Vagina (tissue), 2 donors: ENCODE measurements around the gene ITGA11. TPM values are rescaled to one million over a fixed set of nuclear protein-coding genes. Genes with fewer than 3 reads are reported as not detected.
A peak's percentile ranks its signal among the peaks of the same experiment; 100 is the strongest.

Source experiments
- DNase-seq, 2 donors: peaks; one replicate each; pipeline ENCODE4 v3.0.0-alpha.2; 2017; ENCODE audit errors: extremely low spot score in 2 of 2
- H3K27ac ChIP-seq: fragments of 200-600 bp; sonication (generic); one replicate; pipeline ENCODE4 v1.5.1; 2019
- H3K27me3 ChIP-seq: fragments of 200-600 bp; sonication (generic); one replicate; pipeline ENCODE4 v1.5.1; 2019
- H3K36me3 ChIP-seq, 2 donors: fragments of 200-600 bp; sonication (generic); one replicate each; pipeline ENCODE4 v1.5.1; 2017 to 2019
- H3K4me1 ChIP-seq: fragments of 200-600 bp; sonication (generic); one replicate; pipeline ENCODE4 v1.5.1; 2019
- H3K4me3 ChIP-seq, 2 donors: fragments of 200-600 bp; sonication (generic); 1 replicate in 1 of 2; 2 replicates in 1 of 2; pipeline ENCODE4 v1.5.1; 2016 to 2019
- H3K9me3 ChIP-seq: fragments of 200-600 bp; sonication (generic); one replicate; pipeline ENCODE4 v1.5.1; 2019
- POLR2A ChIP-seq, 2 donors: fragments of 450-650 bp; IDR thresholded peaks; one replicate each; pipeline ENCODE4 v1.6.1; 2017; ENCODE audit warnings: antibody characterized with exemption in 2 of 2, mild to moderate bottlenecking in 2 of 2, moderate library complexity in 2 of 2
- POLR2AphosphoS5 ChIP-seq, 2 donors: sonication (generic); formaldehyde crosslinking; IDR thresholded peaks; one replicate each; pipeline ENCODE4 v1.9.0; 2017; ENCODE audit warnings: antibody characterized with exemption in 2 of 2, mild to moderate bottlenecking in 2 of 2, low read depth in 1 of 2; ENCODE audit not compliant: insufficient read depth in 1 of 2
- intact Hi-C: fragments of 100-400 bp; cut with DNase I; formaldehyde crosslinking; loops from one replicate; pipeline ENCODE4 v1.15.1; 2023
- total RNA-seq: library from RNA; depleted of rRNA; stranded (reverse); fragments of >200 nt; gene quantifications from one replicate; pipeline ENCODE4 v1.2.3, GENCODE V29; 2016
- TF ChIP-seq, protein P1 (sequence below), 3 experiments: fragments of 450-650 bp in 2 of 3; fragments of 200-600 bp in 1 of 3; sonication (generic) in 1 of 3; IDR thresholded peaks; one replicate each; pipeline ENCODE4 v1.5.1; 2017 to 2019; ENCODE audit warnings: antibody characterized with exemption in 3 of 3, mild to moderate bottlenecking in 2 of 3, moderate library complexity in 2 of 3

Gene ITGA11
- total RNA-seq, 1 donor from 2014 or later: 15.5 TPM

DNA sequence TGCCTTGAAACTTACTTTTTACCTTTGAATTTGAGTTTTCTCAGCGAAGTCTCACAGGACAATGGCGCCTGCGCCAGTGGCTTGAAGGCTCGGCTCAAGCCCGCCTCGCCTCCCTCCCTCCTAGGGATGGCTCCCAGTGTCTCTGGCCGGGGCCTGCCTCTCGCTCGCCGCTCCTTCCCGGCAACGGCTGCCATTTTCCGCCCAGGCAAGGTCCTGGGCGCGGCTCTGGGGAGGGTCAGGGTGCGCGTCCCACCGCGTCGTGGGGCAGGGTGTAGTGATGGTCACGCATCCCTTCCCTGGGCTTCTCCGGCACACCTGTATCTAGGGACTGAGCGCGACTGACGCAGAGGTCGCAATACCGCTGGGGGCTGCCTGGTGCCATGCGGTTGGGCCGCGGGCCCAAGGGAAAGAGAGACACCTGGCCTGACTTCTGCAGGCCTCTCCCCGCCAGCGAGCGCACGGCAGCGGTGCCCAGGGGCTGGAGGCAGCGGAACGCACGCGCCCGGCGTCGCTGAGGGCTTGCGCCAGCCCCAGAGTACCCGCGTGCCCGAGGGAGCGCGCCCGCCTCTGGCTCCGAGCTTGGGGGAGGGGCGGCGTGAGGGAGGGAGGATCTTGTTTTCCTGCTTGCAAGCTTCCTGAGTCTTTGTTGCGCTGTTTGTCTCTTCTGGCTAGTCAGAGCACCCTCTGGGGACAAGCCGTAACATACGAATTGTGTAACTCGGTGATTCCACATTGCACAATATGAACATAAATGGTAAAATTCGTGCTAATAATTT, 175.1 kb downstream of the ITGA11 start:
- Histone ChIP-seq H3K4me1 (peaks cover 24% of the 10 kb centered on the region), H3K27me3 (no peaks in the 10 kb centered on the region), H3K4me3 (peak overlapping the region; percentile 51 to 71), H3K36me3 (no peaks in the 10 kb centered on the region), H3K9me3 (no peaks in the 10 kb centered on the region), H3K27ac (peak overlapping the region; percentile 93)
- TF ChIP-seq, protein P1, sequence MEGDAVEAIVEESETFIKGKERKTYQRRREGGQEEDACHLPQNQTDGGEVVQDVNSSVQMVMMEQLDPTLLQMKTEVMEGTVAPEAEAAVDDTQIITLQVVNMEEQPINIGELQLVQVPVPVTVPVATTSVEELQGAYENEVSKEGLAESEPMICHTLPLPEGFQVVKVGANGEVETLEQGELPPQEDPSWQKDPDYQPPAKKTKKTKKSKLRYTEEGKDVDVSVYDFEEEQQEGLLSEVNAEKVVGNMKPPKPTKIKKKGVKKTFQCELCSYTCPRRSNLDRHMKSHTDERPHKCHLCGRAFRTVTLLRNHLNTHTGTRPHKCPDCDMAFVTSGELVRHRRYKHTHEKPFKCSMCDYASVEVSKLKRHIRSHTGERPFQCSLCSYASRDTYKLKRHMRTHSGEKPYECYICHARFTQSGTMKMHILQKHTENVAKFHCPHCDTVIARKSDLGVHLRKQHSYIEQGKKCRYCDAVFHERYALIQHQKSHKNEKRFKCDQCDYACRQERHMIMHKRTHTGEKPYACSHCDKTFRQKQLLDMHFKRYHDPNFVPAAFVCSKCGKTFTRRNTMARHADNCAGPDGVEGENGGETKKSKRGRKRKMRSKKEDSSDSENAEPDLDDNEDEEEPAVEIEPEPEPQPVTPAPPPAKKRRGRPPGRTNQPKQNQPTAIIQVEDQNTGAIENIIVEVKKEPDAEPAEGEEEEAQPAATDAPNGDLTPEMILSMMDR (IDR thresholded peaks at IDR 0.05): no peak
- peak in 1 of 2 donors; percentile 70 for TF ChIP-seq POLR2A (IDR thresholded peaks at IDR 0.05)
- TF ChIP-seq POLR2AphosphoS5 (IDR thresholded peaks at IDR 0.05; ENCODE audit: insufficient read depth in 1 of 2, low read depth in 1 of 2): peak; percentile 95 to 98
- intact Hi-C loops: loop anchor here (10.0 kb wide), 1 partner anchor 48 kb away; no protein-coding TSS in a partner anchor
- no peak for DNase-seq

DNA sequence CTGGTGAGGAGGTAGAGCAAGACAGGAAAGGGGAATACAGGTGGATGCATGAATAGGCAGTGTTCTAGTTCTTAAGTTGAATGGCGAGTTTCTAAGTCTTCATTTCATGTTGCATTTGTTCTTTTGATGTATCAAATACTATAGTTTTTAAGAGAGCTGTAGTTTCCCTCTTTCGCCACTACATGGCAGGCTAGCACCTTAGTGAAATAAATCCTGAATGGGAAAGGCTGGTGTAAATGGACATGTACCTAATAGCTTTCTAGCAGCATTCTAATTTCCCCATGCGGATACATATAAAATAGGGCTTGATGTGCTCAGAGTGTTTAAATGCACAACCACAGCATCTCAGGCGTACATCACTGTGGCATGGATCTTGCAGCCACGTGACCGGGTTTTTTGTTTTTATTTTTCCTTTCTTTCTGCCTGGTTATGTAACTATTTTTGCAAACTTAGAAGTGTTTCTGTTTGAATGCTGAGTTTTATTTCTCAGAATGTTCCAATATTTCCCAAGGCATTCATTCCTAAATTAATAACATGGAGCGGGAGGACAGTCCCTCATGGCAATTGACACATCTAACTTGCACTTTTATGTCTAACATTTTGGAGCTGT, 178.9 kb downstream of the ITGA11 start:
- TF ChIP-seq POLR2AphosphoS5 (IDR thresholded peaks at IDR 0.05; ENCODE audit: insufficient read depth in 1 of 2, low read depth in 1 of 2) (peak in 1 of 2 donors; percentile 83), POLR2A (IDR thresholded peaks at IDR 0.05) (no peak)
- TF ChIP-seq, protein P1 (IDR thresholded peaks at IDR 0.05): peak; percentile 77 to 89 (median 85)
- H3K4me1 ChIP-seq: peaks cover 24% of the 10 kb centered on the region
- no peaks in the 10 kb centered on the region for H3K36me3 ChIP-seq
- H3K27ac ChIP-seq: peak overlapping the region; percentile 17
- H3K27me3 ChIP-seq: no peaks in the 10 kb centered on the region
- intact Hi-C loops: loop anchor here (10.0 kb wide), 1 partner anchor 52 kb away; no protein-coding TSS in a partner anchor
- H3K9me3 ChIP-seq: no peaks in the 10 kb centered on the region
- H3K4me3 ChIP-seq: no peak overlapping the region
- no peak for DNase-seq

DNA sequence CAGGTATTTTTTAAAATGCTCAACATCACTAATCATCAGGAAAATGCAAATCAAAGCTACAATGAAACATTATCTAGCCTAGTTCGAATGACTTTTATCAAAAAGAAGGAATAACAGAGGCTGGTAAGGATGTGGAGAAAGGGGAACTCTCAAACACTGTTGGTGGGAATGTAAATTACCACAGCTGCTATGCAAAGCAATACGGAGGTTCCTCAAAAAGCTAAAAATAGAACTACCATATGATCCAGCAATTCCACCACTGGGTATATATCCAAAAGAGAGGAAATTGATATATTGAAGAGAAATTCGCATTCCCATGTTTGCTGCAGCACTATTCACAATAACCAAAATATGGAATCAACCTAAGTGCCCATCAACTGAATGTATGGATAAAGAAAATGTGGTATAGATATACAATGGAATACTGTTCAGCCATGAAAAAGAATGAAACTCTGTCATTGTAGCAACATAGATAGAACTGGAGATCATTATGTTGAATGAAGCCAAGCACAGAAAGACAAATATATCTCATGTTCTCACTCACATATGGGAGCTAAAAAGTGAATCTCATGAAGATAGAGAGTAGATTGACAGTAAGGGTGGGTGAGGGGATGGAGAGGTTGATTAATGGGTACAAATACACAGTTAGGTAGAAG, 182.8 kb downstream of the ITGA11 start:
- Histone ChIP-seq H3K4me3 (no peak overlapping the region), H3K27me3 (no peaks in the 10 kb centered on the region), H3K36me3 (no peaks in the 10 kb centered on the region), H3K4me1 (peaks cover 7% of the 10 kb centered on the region), H3K27ac (no peak overlapping the region), H3K9me3 (no peaks in the 10 kb centered on the region)
- intact Hi-C loops: no loop called here
- no peak for DNase-seq
- TF ChIP-seq, protein P1 (IDR thresholded peaks at IDR 0.05): no peak
- TF ChIP-seq POLR2AphosphoS5 (IDR thresholded peaks at IDR 0.05; ENCODE audit: insufficient read depth in 1 of 2, low read depth in 1 of 2) (no peak), POLR2A (IDR thresholded peaks at IDR 0.05) (no peak)

Other genes starting within 250 kb of the ITGA11 start
- 6.1 TPM for gene CALML4, start 226.8 kb downstream of the ITGA11 start, total RNA-seq
- 23.3 TPM for gene CLN6, start 202.4 kb downstream of the ITGA11 start, total RNA-seq
- 38.3 TPM for gene FEM1B, start 154.4 kb downstream of the ITGA11 start, total RNA-seq
- 4.7 TPM for gene CORO2B, start 146.8 kb upstream of the ITGA11 start, total RNA-seq